ENCODE data around the gene IL1RAPL1. TPM values are rescaled to one million over a fixed set of nuclear protein-coding genes. Genes with fewer than 3 reads are reported as not detected.

The IL1RAPL1 gene
- polyA plus RNA-seq, 2 of the 4 experiments (the other 2 are of a cell fraction) = not detected

GRCh38 chrX:29590921-29591320 lies 1003.7 kb downstream of the IL1RAPL1 start (continued):
- TF ChIP-seq FOSL2 (IDR thresholded peaks at IDR 0.05) (no peak), FOSL2 (CRISPR knock-in tag; IDR thresholded peaks at IDR 0.05) (no peak)

GRCh38 chrX:29604381-29604780 lies 1017.1 kb downstream of the IL1RAPL1 start:
- Histone ChIP-seq H3K4me1 (no peaks in the 10 kb centered on the region), H3K4me2 (no peak overlapping the region), H3K9me3 (no peaks in the 10 kb centered on the region), H3K4me3 (no peak overlapping the region), H3K27ac (no peak overlapping the region)
- POLR2A ChIA-PET = no interaction called here
- CTCF ChIA-PET = no interaction called here
- peak; percentile 59 for FAIRE-seq
- TF ChIP-seq JUN (IDR thresholded peaks at IDR 0.05) (no peak), SMC3 (IDR thresholded peaks at IDR 0.05) (no peak), MYC (IDR thresholded peaks at IDR 0.05; ENCODE audit: borderline replicate concordance, low read length) (no peak), PBX3 (IDR thresholded peaks at IDR 0.05) (no peak), FOSB (CRISPR knock-in tag; IDR thresholded peaks at IDR 0.05) (no peak), EP300 (IDR thresholded peaks at IDR 0.05) (no peak), CBX2 (IDR thresholded peaks at IDR 0.05; ENCODE audit: borderline replicate concordance, low read depth) (no peak), ATOH8 (CRISPR knock-in tag; IDR thresholded peaks at IDR 0.05; ENCODE audit: low read depth) (no peak), CTCF (IDR thresholded peaks at IDR 0.05) (no peak), BHLHE40 (IDR thresholded peaks at IDR 0.05; ENCODE audit: low read depth, low read length) (no peak), CEBPB (IDR thresholded peaks at IDR 0.05) (no peak), MAFK (IDR thresholded peaks at IDR 0.05; ENCODE audit: partially characterized antibody) (no peak), TP53 (CRISPR knock-in tag; IDR thresholded peaks at IDR 0.05) (no peak), PHF8 (IDR thresholded peaks at IDR 0.05; ENCODE audit: borderline replicate concordance, low read depth) (no peak), MAZ (IDR thresholded peaks at IDR 0.05; ENCODE audit: borderline replicate concordance, low read depth, low read length) (no peak), ZNF302 (CRISPR knock-in tag; IDR thresholded peaks at IDR 0.05) (no peak), HDAC2 (IDR thresholded peaks at IDR 0.05) (no peak), NFE2L2 (conservative IDR thresholded peaks at IDR 0.05; ENCODE audit: low read length) (no peak), ESRRA (IDR thresholded peaks at IDR 0.05; ENCODE audit: borderline replicate concordance, low read length) (no peak)
- no peak for ATAC-seq
- WGBS (ENCODE audit: missing lambda C conversion rate) = 94% methylated on average over 7 of the region's 7 CpGs
- no peak for DNase-seq (ENCODE audit: low read depth in 1 of 2, low spot score in 1 of 2)

GRCh38 chrX:29617276-29617675 lies 1030.0 kb downstream of the IL1RAPL1 start:
- no peak overlapping the region for H3K4me2 ChIP-seq
- FAIRE-seq (no peak), DNase-seq (ENCODE audit: low read depth in 1 of 2, low spot score in 1 of 2) (no peak), ATAC-seq (no peak)
- no peaks in the 10 kb centered on the region for H3K4me1 ChIP-seq
- WGBS (ENCODE audit: missing lambda C conversion rate) = 92% methylated on average over 3 of the region's 3 CpGs
- TF ChIP-seq BHLHE40 (IDR thresholded peaks at IDR 0.05; ENCODE audit: low read depth, low read length) (no peak), ZNF302 (CRISPR knock-in tag; IDR thresholded peaks at IDR 0.05) (no peak), CBX2 (IDR thresholded peaks at IDR 0.05; ENCODE audit: borderline replicate concordance, low read depth) (no peak), TP53 (CRISPR knock-in tag; IDR thresholded peaks at IDR 0.05) (no peak), E2F6 (IDR thresholded peaks at IDR 0.05; ENCODE audit: borderline replicate concordance, low read depth) (no peak), FOXS1 (CRISPR knock-in tag; IDR thresholded peaks at IDR 0.05) (no peak), BCL3 (IDR thresholded peaks at IDR 0.05) (no peak), JUNB (IDR thresholded peaks at IDR 0.05) (no peak), MYC (IDR thresholded peaks at IDR 0.05; ENCODE audit: borderline replicate concordance, low read length) (no peak), SREBF2 (IDR thresholded peaks at IDR 0.05) (no peak), TFCP2L1 (CRISPR knock-in tag; IDR thresholded peaks at IDR 0.05) (no peak), HES2 (IDR thresholded peaks at IDR 0.05) (no peak), HOXB13 (CRISPR knock-in tag; IDR thresholded peaks at IDR 0.05; ENCODE audit: low read depth) (no peak), KDM5A (IDR thresholded peaks at IDR 0.05) (no peak), KDM1A (IDR thresholded peaks at IDR 0.05; ENCODE audit: low read depth) (no peak), USF2 (IDR thresholded peaks at IDR 0.05) (no peak)
- no peak overlapping the region for H3K4me3 ChIP-seq
- CTCF ChIA-PET = no interaction called here
- H3K9me3 ChIP-seq = no peaks in the 10 kb centered on the region
- POLR2A ChIA-PET = no interaction called here
- H3K27ac ChIP-seq = no peak overlapping the region
